Left lung (tissue), 10 donors: Measurements from ENCODE around the gene ZNF853. TPM values are rescaled to one million over a fixed set of nuclear protein-coding genes. Genes with fewer than 3 reads are reported as not detected.
A peak's percentile ranks its signal among the peaks of the same experiment; 100 is the strongest.
"Not testable (repeated sequence)": the region's sequence is repeated elsewhere in the genome, so short reads cannot be mapped to it uniquely, and the experiment has no call there.

Experiments
- ATAC-seq: fragments of 200-7000 bp; cut with Tn5 transposase; one replicate; pipeline ENCODE4 v1.9.1; 2020; ENCODE audit warnings: moderate library complexity
- DNase-seq, 4 donors: peaks; one replicate each; pipeline ENCODE4 v3.0.0-alpha.2; 2013 to 2020
- H3K27ac ChIP-seq, 2 donors: fragments of 200-600 bp; sonication (generic) in 1 of 2; one replicate each; pipeline versions ENCODE4 v1.5.0 to v1.8.0; 2020 to 2021
- H3K27me3 ChIP-seq, 2 donors: fragments of 200-600 bp; sonication (generic) in 1 of 2; one replicate each; pipeline versions ENCODE4 v1.5.0 to v1.8.0; 2020 to 2021
- H3K36me3 ChIP-seq, 2 donors: fragments of 200-600 bp; sonication (generic) in 1 of 2; one replicate each; pipeline versions ENCODE4 v1.5.0 to v1.8.0; 2020 to 2021
- H3K4me1 ChIP-seq, 2 donors: fragments of 200-600 bp; one replicate each; pipeline ENCODE4 v1.8.0; 2021
- H3K4me3 ChIP-seq, 2 donors: fragments of 200-600 bp; sonication (generic) in 1 of 2; one replicate each; pipeline versions ENCODE4 v1.5.0 to v1.8.0; 2020 to 2021; ENCODE audit warnings: mild to moderate bottlenecking in 1 of 2
- H3K9me3 ChIP-seq, 2 donors: fragments of 200-600 bp; sonication (generic) in 1 of 2; one replicate each; pipeline versions ENCODE4 v1.5.0 to v1.8.0; 2020 to 2021
- intact Hi-C, 2 donors: fragments of 100-400 bp; cut with DNase I; formaldehyde crosslinking; loops; one replicate each; pipeline versions ENCODE4 v1.11.2 to v1.14.2; 2022
- polyA plus RNA-seq, 6 donors: library from polyadenylated mRNA; unstranded; fragments of 120-200 nt; gene quantifications; one replicate each; pipeline ENCODE4 v1.2.1, GENCODE V29; 2013; ENCODE audit not compliant: insufficient read length in 6 of 6
- total RNA-seq, 2 donors: library from RNA; stranded (reverse); fragmentation: NEBNext Ultra II Directional; extraction: Animal tissue kit (Norgen Biotek cat#: 25700); gene quantifications; one replicate each; pipeline ENCODE4 v1.2.1, GENCODE V29; 2021
- TF ChIP-seq, protein P1 (sequence below), 2 donors: fragments of 200-600 bp; sonication (generic) in 1 of 2; IDR thresholded peaks; one replicate each; pipeline versions ENCODE4 v1.5.0 to v1.8.0; 2021; ENCODE audit warnings: antibody characterized with exemption in 2 of 2
- donor health status: DM: no; HTN: yes; CAD: no.
- donor health status: DM: no; HTN: no; CAD: no.

Gene ZNF853
- total and polyA plus RNA-seq, 8 donors, result 3.4 to 17.5 (median 14.1) TPM

DNA sequence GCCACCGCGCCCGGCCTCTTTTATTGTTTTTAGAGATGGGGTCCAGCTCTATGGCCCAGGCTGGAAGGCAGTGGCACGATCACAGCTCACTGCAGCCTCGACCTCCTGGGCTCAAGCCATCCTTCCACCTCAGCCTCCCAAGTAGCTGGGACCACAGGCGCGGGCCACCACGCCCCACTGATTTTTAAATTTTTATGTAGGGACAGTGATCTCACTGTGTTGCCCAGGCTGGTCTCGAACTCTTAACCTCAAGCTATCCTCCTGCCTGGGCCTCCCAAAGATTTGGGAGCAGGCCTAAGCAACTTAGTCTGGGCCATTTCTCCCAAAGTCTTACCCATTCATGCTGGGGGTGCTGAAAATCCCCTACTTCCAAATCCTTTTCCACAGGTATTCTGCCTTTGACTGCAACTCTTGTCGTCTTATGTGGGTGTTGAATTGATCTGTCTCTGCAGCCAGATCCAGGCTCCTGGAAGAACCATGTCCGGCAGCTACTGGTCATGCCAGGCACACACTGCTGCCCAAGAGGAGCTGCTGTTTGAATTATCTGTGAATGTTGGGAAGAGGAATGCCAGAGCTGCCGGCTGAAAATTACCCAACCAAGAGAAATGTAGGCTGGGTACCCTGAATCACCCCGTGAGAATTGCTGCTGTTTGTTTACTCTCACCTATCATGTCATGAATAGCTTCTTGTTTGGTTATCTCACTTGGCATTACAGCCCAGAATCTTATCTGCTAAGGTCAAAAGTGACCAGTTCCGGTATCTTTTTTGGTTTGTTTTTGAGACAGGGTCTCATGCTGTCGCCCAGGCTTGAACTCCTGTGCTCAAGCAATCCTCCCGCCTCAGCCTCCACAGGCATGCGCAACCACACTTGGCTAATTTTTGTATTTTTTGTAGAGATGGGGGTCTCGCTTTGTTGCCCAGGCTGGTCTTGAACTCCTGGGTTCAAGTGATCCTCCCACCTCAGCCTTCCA, 37.0 kb upstream of the ZNF853 start:
- H3K36me3 ChIP-seq, result peaks cover 0 to 42% of the 10 kb centered on the region in 2 donors
- H3K4me1 ChIP-seq, result peaks cover 0 to 10% of the 10 kb centered on the region in 2 donors
- TF ChIP-seq, protein P1, sequence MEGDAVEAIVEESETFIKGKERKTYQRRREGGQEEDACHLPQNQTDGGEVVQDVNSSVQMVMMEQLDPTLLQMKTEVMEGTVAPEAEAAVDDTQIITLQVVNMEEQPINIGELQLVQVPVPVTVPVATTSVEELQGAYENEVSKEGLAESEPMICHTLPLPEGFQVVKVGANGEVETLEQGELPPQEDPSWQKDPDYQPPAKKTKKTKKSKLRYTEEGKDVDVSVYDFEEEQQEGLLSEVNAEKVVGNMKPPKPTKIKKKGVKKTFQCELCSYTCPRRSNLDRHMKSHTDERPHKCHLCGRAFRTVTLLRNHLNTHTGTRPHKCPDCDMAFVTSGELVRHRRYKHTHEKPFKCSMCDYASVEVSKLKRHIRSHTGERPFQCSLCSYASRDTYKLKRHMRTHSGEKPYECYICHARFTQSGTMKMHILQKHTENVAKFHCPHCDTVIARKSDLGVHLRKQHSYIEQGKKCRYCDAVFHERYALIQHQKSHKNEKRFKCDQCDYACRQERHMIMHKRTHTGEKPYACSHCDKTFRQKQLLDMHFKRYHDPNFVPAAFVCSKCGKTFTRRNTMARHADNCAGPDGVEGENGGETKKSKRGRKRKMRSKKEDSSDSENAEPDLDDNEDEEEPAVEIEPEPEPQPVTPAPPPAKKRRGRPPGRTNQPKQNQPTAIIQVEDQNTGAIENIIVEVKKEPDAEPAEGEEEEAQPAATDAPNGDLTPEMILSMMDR (IDR thresholded peaks at IDR 0.05), result no peak
- H3K4me3 ChIP-seq, result peak overlapping the region in 1 of 2 donors; percentile 63
- H3K27ac ChIP-seq, result peak overlapping the region; percentile 87 to 91
- H3K9me3 ChIP-seq, result no peaks in the 10 kb centered on the region
- ATAC-seq (no peak), DNase-seq (peak in 1 of 4 donors; percentile 50)
- H3K27me3 ChIP-seq, result no peaks in the 10 kb centered on the region
- intact Hi-C loops, result loop anchor here in 1 of 2 donors (10.0 kb wide), 1 partner anchor 64 kb away; no protein-coding TSS in a partner anchor

DNA sequence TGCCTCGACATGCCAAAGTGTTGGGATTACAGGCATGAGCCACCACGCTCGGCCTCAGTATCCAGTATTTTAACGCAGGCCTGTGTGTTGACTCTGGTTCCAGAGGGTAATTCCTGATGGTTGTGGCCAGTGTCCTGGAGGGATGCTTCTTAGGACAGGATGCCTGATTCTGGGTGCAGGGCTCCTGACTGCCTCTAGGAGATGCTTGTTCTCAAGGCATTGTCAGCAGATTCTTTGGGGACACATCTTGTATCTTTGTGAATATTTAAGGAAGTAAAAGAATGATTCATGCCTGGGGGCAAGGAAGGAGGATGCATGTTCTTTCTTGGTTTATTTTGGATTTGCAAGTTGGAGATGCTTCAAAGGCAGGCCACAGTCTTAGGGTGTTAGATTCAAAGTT, 36.0 kb upstream of the ZNF853 start:
- Histone ChIP-seq H3K27me3 (no peaks in the 10 kb centered on the region), H3K9me3 (no peaks in the 10 kb centered on the region), H3K36me3 (peaks cover 0 to 51% of the 10 kb centered on the region in 2 donors), H3K4me1 (peaks cover 0 to 10% of the 10 kb centered on the region in 2 donors), H3K27ac (no peak overlapping the region), H3K4me3 (no peak overlapping the region)
- ATAC-seq (no peak), DNase-seq (peak in 1 of 4 donors; percentile 14)
- TF ChIP-seq, protein P1 (IDR thresholded peaks at IDR 0.05), result peak in 1 of 2 donors; percentile 13
- intact Hi-C loops, result loop anchor here in 1 of 2 donors (10.0 kb wide), 1 partner anchor 65 kb away; no protein-coding TSS in a partner anchor

DNA sequence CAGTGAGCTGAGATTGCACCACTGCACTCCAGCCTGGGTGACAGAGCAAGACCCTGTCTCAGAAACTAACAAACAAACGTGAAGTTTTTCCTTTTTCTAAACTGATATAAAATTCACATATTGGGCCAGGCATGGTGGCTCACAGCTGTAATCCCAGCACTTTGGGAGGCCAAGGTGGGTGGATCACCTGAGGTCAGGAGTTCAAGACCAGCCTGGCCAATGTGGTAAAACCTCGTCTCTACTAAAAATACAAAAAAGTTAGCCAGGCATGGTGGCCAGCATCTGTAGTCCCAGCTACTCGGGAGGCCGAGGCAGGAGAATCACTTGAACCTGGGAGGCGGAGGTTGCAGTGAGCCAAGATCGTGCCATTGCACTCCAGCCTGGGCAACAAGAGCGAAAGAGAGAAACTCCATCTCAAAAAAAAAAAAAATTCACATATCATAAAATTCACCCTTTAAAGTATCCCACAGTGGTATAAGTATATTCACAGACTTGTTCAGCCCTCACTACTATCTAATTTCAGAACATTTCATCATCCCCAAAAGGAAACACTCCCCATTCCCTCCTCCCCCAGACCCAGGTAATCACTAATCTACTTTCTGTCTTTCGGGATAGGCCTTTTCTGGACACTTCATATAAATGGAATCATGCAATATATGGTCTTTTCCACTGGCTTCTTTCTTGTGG, 29.5 kb upstream of the ZNF853 start:
- intact Hi-C loops, result not testable (repeated sequence)

DNA sequence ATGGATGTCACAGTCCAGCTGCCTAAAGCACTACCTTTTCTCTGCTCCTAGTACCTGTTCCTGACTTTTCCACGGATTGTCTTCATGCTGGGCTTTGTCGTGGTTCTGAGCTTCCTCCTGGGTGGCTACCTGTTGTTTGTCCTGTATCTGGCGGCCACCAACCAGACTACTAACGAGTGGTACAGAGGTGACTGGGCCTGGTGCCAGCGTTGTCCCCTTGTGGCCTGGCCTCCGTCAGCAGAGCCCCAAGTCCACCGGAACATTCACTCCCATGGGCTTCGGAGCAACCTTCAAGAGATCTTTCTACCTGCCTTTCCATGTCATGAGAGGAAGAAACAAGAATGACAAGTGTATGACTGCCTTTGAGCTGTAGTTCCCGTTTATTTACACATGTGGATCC, 26.8 kb upstream of the ZNF853 start:
- no peaks in the 10 kb centered on the region for H3K27me3 ChIP-seq
- peaks cover 9 to 22% of the 10 kb centered on the region in 2 donors for H3K4me1 ChIP-seq
- DNase-seq (peak in 1 of 4 donors; percentile 28), ATAC-seq (no peak)
- H3K4me3 ChIP-seq, result no peak overlapping the region
- peaks cover 0 to 67% of the 10 kb centered on the region in 2 donors for H3K36me3 ChIP-seq
- H3K9me3 ChIP-seq, result no peaks in the 10 kb centered on the region
- intact Hi-C loops, result no loop called here
- H3K27ac ChIP-seq, result no peak overlapping the region
- TF ChIP-seq, protein P1 (IDR thresholded peaks at IDR 0.05), result no peak

More for the DNA sequence above, 29.5 kb upstream of the ZNF853 start:
- peak in 1 of 4 donors; percentile 8 for DNase-seq
- not testable (repeated sequence) for ATAC-seq, H3K27me3 ChIP-seq, H3K4me3 ChIP-seq, H3K9me3 ChIP-seq, H3K27ac ChIP-seq
- Histone ChIP-seq H3K4me1 (peaks cover 8 to 12% of the 10 kb centered on the region in 2 donors), H3K36me3 (peaks cover 0 to 73% of the 10 kb centered on the region in 2 donors)

DNA sequence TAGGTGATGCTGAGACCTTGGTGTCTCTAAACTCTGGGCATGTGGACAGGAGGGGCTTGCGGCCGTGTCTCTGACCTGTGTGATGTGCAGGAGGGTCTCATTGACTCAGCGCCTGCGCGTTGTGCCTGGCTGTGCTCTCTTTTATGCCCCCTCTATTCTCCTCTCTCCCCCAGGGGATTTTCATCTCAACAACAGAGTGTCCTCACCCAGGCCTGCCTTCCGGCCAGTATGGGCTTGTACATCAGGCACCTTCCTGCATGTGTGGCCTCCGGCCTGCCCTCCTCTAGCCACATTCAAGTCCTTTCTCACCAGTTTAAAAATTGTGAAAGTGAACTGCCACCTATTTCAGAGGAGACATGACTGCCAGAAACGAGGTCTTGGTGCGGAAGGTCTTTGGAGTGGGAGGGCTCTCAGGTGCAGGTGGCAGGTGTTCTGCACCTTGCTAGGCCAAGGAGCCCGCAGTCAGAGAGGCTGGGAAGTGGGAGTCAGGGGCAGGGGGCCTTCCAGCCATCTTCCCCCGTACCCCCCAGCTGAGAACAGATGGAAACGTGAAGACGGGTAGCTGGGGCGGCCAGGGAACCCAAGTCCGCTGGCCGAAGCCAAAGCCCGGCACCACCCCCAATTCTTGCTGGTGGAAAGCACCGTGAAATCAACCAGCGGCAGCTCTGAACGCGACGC, 26.1 kb upstream of the ZNF853 start:
- Histone ChIP-seq H3K4me1 (peaks cover 9 to 22% of the 10 kb centered on the region in 2 donors), H3K4me3 (peak overlapping the region in 1 of 2 donors; percentile 91), H3K36me3 (peaks cover 0 to 69% of the 10 kb centered on the region in 2 donors), H3K27me3 (no peaks in the 10 kb centered on the region), H3K9me3 (no peaks in the 10 kb centered on the region), H3K27ac (peak overlapping the region in 1 of 2 donors; percentile 93)
- DNase-seq (peak in 1 of 4 donors; percentile 60), ATAC-seq (no peak)
- intact Hi-C loops, result no loop called here
- TF ChIP-seq, protein P1 (IDR thresholded peaks at IDR 0.05), result no peak
